OCI-LY7 (cell line): ENCODE measurements around the gene ZNF683. TPM values are rescaled to one million over a fixed set of nuclear protein-coding genes. Genes with fewer than 3 reads are reported as not detected.

Source experiments
- BruUV-seq: library from RNA; stranded (reverse); fragments of 400-500 nt; replicated peaks from 2 replicates; lab custom pipeline; 2021; lab: Mats Ljungman, UMichigan
- CTCF ChIA-PET: fragments of 300-600 bp; sonication (Branson Sonifier 250); formaldehyde crosslinking; loops from one replicate; lab custom pipeline; 2022; ENCODE audit warnings: antibody characterized with exemption; ENCODE audit not compliant: unreplicated experiment; lab: Charles Lee
- POLR2A ChIA-PET: fragments of 300-600 bp; sonication (Branson Sonifier 250); formaldehyde crosslinking; loops from one replicate; lab custom pipeline; 2022; ENCODE audit warnings: antibody characterized with exemption; lab: Charles Lee
- DNase-seq: peaks from one replicate; pipeline ENCODE4 v3.0.0-alpha.2; 2015; ENCODE audit warnings: low spot score
- H2AFZ ChIP-seq: fragments of 200-600 bp; sonication (generic), shearing (Covaris generic); 2 replicates; pipeline ENCODE4 v1.6.1; 2014; ENCODE audit warnings: mild to moderate bottlenecking, antibody characterized with exemption, low read length, moderate library complexity
- H3K27ac ChIP-seq: fragments of 200-600 bp; sonication (generic); 2 replicates; pipeline ENCODE4 v1.5.1; 2014; ENCODE audit warnings: mixed run types, low read depth, mild to moderate bottlenecking, moderate library complexity, low read length, inconsistent platforms; ENCODE audit not compliant: poor library complexity, severe bottlenecking
- H3K36me3 ChIP-seq: fragments of 200-600 bp; sonication (generic); 2 replicates; pipeline ENCODE4 v1.6.1; 2014; ENCODE audit warnings: mild to moderate bottlenecking, antibody characterized with exemption, low read length, moderate library complexity, mixed read lengths; ENCODE audit not compliant: insufficient read depth
- H3K4me1 ChIP-seq: fragments of 200-600 bp; sonication (generic); 2 replicates; pipeline ENCODE4 v1.5.1; 2014; ENCODE audit warnings: mild to moderate bottlenecking, low read length; ENCODE audit not compliant: insufficient read depth, poor library complexity, severe bottlenecking
- H3K4me2 ChIP-seq: fragments of 200-600 bp; sonication (generic); 2 replicates; pipeline ENCODE4 v1.6.1; 2014; ENCODE audit warnings: mild to moderate bottlenecking, low read length
- H3K4me3 ChIP-seq: fragments of 200-600 bp; sonication (generic); 2 replicates; pipeline ENCODE4 v1.5.1; 2014; ENCODE audit warnings: mild to moderate bottlenecking, low read depth, low read length; ENCODE audit not compliant: poor library complexity, severe bottlenecking
- H3K79me2 ChIP-seq: fragments of 200-600 bp; sonication (generic); 2 replicates; pipeline ENCODE4 v1.6.1; 2016; ENCODE audit warnings: low read depth, mild to moderate bottlenecking, low read length, moderate library complexity, mixed read lengths; ENCODE audit not compliant: insufficient read depth
- H3K9me2 ChIP-seq: fragments of 200-600 bp; sonication (generic); 2 replicates; pipeline ENCODE4 v1.6.1; 2016; ENCODE audit warnings: mild to moderate bottlenecking, low read length, mixed read lengths; ENCODE audit not compliant: insufficient read depth
- H3K9me3 ChIP-seq: fragments of 200-600 bp; sonication (generic); 2 replicates; pipeline ENCODE4 v1.6.1; 2014; ENCODE audit warnings: mild to moderate bottlenecking, mixed run types, low read length, mixed read lengths
- H4K20me1 ChIP-seq: fragments of 200-600 bp; sonication (generic); 2 replicates; pipeline ENCODE4 v1.6.1; 2014; ENCODE audit warnings: mild to moderate bottlenecking, antibody characterized with exemption, low read length, moderate library complexity, mixed read lengths; ENCODE audit not compliant: insufficient read depth
- CTCF ChIP-seq: fragments of 200-600 bp; sonication (generic); conservative IDR thresholded peaks from 2 replicates; pipeline ENCODE4 v1.5.1; 2014; ENCODE audit warnings: mild to moderate bottlenecking, antibody characterized with exemption, low read length, moderate library complexity, mixed read lengths
- EZH2phosphoT487 ChIP-seq: fragments of 200-600 bp; sonication (generic); IDR thresholded peaks from 2 replicates; pipeline ENCODE4 v1.6.1; 2018; ENCODE audit warnings: low read depth, borderline replicate concordance, mild to moderate bottlenecking, mixed run types, antibody characterized with exemption, low read length, moderate library complexity, mixed read lengths
- intact Hi-C: fragments of 100-400 bp; cut with micrococcal nuclease; formaldehyde crosslinking; loops from one replicate; pipeline ENCODE4 v1.10.0; 2022; ENCODE audit not compliant: unreplicated experiment
- total RNA-seq, 2 experiments: library from RNA; depleted of rRNA in 1 of 2; stranded (reverse); fragments of >200 nt in 1 of 2; shearing (Covaris generic) in 1 of 2; gene quantifications; 2 replicates each; pipeline ENCODE4 v1.2.3, GENCODE V29; 2014 to 2022

The ZNF683 gene
- total RNA-seq, 2 experiments from 2014 or later: not detected

- CTCF ChIA-PET: no interaction called here
- POLR2A ChIA-PET: no interaction called here
- Histone ChIP-seq H4K20me1 (no peaks in the 10 kb centered on the region), H3K27ac (no peak overlapping the region), H3K79me2 (no peaks in the 10 kb centered on the region), H3K4me3 (no peak overlapping the region), H3K4me2 (no peak overlapping the region), H3K9me3 (no peaks in the 10 kb centered on the region), H2AFZ (no peak overlapping the region), H3K9me2 (no peaks in the 10 kb centered on the region), H3K36me3 (no peaks in the 10 kb centered on the region), H3K4me1 (no peaks in the 10 kb centered on the region)
- no peak for DNase-seq
- BruUV-seq: no TSS peak
- TF ChIP-seq EZH2phosphoT487 (no peak), CTCF (no peak)
- intact Hi-C loops: no loop called here
Measured at GRCh38 chr1:26370591-26371382, 1.8 kb downstream of the ZNF683 start.

GRCh38 chr1:26368486-26368885, 4.1 kb downstream of the ZNF683 start:
- no peak for DNase-seq
- Histone ChIP-seq H3K9me2 (no peaks in the 10 kb centered on the region), H3K9me3 (no peaks in the 10 kb centered on the region), H3K4me3 (no peak overlapping the region), H3K27ac (no peak overlapping the region), H3K36me3 (no peaks in the 10 kb centered on the region), H2AFZ (no peak overlapping the region), H3K4me2 (no peak overlapping the region), H3K4me1 (peaks cover 2% of the 10 kb centered on the region), H4K20me1 (no peaks in the 10 kb centered on the region), H3K79me2 (no peaks in the 10 kb centered on the region)
- TF ChIP-seq EZH2phosphoT487 (no peak), CTCF (no peak)
- POLR2A ChIA-PET: no interaction called here
- no TSS peak for BruUV-seq
- CTCF ChIA-PET: no interaction called here
- intact Hi-C loops: no loop called here

- no peaks in the 10 kb centered on the region for H3K9me3 ChIP-seq
- no peaks in the 10 kb centered on the region for H3K9me2 ChIP-seq
- ChIA-PET POLR2A (no interaction called here), CTCF (no interaction called here)
- no peaks in the 10 kb centered on the region for H3K79me2 ChIP-seq
- no peak overlapping the region for H3K4me3 ChIP-seq
- no peak for DNase-seq
- H3K4me2 ChIP-seq: no peak overlapping the region
- no peaks in the 10 kb centered on the region for H4K20me1 ChIP-seq
- no peak overlapping the region for H2AFZ ChIP-seq
- intact Hi-C loops: no loop called here
- TF ChIP-seq CTCF (no peak), EZH2phosphoT487 (no peak)
- BruUV-seq: no TSS peak
- no peaks in the 10 kb centered on the region for H3K36me3 ChIP-seq
- peaks cover 6% of the 10 kb centered on the region for H3K4me1 ChIP-seq
- H3K27ac ChIP-seq: no peak overlapping the region
Measured at GRCh38 chr1:26368006-26368405, 4.5 kb downstream of the ZNF683 start.
